ENCODE data around the gene SLC50A1.

Gene SLC50A1

DNA sequence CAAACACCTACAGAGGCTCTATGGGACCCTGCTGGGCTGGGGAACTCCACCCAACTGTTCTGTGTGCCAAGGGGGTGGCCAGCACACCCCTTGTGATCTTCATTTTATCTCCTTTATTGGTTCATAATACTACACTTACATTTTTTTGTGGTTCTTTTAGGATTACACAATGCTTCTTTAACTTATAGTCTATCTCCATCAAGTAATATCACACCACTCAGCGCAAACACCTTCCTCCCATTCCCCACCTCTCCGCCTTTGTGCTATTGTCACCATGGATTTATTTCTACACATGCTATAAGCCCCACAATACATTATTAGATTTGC, 41.1 kb upstream of the SLC50A1 start:
- ChIA-PET POLR2A (interaction anchor here (0.6 to 1.9 kb wide), 2 partner anchors 42 to 73 kb away, joined by 3 to 7 read pairs; no protein-coding TSS in a partner anchor), CTCF (interaction anchor here (1.0 to 13.8 kb wide), 4 partner anchors 26 to 75 kb away, joined by 5 to 439 read pairs (median 5); partner anchors contain the start of genes KRTCAP2, SLC50A1 and TRIM46)
- Histone ChIP-seq H3K4me1 (ENCODE audit: control insufficient read depth, insufficient read depth, low read length) (peaks cover 4% of the 10 kb centered on the region; the same call in 1 of the 2 replicates), H3K4me3 (ENCODE audit: low read depth, low read length) (no peak overlapping the region), H3K9me3 (ENCODE audit: control insufficient read depth, insufficient read depth, low read depth, low read length) (no peaks in the 10 kb centered on the region), H3K36me3 (ENCODE audit: control insufficient read depth in 2 of 2, insufficient read depth in 1 of 2, low read length in 2 of 2) (no peaks in the 10 kb centered on the region), H3K27ac (ENCODE audit: extremely low read depth, low read depth, low read length) (no peak overlapping the region)
- TF ChIP-seq, protein P1, sequence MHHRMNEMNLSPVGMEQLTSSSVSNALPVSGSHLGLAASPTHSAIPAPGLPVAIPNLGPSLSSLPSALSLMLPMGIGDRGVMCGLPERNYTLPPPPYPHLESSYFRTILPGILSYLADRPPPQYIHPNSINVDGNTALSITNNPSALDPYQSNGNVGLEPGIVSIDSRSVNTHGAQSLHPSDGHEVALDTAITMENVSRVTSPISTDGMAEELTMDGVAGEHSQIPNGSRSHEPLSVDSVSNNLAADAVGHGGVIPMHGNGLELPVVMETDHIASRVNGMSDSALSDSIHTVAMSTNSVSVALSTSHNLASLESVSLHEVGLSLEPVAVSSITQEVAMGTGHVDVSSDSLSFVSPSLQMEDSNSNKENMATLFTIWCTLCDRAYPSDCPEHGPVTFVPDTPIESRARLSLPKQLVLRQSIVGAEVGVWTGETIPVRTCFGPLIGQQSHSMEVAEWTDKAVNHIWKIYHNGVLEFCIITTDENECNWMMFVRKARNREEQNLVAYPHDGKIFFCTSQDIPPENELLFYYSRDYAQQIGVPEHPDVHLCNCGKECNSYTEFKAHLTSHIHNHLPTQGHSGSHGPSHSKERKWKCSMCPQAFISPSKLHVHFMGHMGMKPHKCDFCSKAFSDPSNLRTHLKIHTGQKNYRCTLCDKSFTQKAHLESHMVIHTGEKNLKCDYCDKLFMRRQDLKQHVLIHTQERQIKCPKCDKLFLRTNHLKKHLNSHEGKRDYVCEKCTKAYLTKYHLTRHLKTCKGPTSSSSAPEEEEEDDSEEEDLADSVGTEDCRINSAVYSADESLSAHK (tag by site-specific recombination; IDR thresholded peaks at IDR 0.05) = 0 out of 2 replicates have a peak, but pooled peaks have one; percentile 21
- TF ChIP-seq ZNF610 (tag by site-specific recombination; IDR thresholded peaks at IDR 0.05; ENCODE audit: borderline replicate concordance) (no peak), KLF1 (tag by site-specific recombination; IDR thresholded peaks at IDR 0.05) (peak; percentile 56), ZNF302 (tag by site-specific recombination; IDR thresholded peaks at IDR 0.05; ENCODE audit: low read depth) (no peak), ZFP3 (tag by site-specific recombination; IDR thresholded peaks at IDR 0.05; ENCODE audit: low read depth) (no peak), SP2 (tag by site-specific recombination; IDR thresholded peaks at IDR 0.05) (no peak), ZNF335 (tag by site-specific recombination; conservative IDR thresholded peaks at IDR 0.05) (0 out of 2 replicates have a peak, but pooled peaks have one; percentile 9), ZNF211 (tag by site-specific recombination; IDR thresholded peaks at IDR 0.05; ENCODE audit: low read depth) (no peak), ZNF121 (tag by site-specific recombination; IDR thresholded peaks at IDR 0.05) (no peak), ZNF426 (tag by site-specific recombination; IDR thresholded peaks at IDR 0.05) (no peak), ZNF596 (tag by site-specific recombination; IDR thresholded peaks at IDR 0.05) (no peak)
- TF ChIP-seq, protein P2, sequence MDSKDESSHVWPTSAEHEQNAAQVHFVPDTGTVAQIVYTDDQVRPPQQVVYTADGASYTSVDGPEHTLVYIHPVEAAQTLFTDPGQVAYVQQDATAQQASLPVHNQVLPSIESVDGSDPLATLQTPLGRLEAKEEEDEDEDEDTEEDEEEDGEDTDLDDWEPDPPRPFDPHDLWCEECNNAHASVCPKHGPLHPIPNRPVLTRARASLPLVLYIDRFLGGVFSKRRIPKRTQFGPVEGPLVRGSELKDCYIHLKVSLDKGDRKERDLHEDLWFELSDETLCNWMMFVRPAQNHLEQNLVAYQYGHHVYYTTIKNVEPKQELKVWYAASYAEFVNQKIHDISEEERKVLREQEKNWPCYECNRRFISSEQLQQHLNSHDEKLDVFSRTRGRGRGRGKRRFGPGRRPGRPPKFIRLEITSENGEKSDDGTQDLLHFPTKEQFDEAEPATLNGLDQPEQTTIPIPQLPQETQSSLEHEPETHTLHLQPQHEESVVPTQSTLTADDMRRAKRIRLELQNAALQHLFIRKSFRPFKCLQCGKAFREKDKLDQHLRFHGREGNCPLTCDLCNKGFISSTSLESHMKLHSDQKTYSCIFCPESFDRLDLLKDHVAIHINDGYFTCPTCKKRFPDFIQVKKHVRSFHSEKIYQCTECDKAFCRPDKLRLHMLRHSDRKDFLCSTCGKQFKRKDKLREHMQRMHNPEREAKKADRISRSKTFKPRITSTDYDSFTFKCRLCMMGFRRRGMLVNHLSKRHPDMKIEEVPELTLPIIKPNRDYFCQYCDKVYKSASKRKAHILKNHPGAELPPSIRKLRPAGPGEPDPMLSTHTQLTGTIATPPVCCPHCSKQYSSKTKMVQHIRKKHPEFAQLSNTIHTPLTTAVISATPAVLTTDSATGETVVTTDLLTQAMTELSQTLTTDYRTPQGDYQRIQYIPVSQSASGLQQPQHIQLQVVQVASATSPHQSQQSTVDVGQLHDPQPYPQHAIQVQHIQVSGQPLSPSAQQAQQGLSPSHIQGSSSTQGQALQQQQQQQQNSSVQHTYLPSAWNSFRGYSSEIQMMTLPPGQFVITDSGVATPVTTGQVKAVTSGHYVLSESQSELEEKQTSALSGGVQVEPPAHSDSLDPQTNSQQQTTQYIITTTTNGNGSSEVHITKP (tag by site-specific recombination; IDR thresholded peaks at IDR 0.05) = 0 out of 2 replicates have a peak, but pooled peaks have one; percentile 19

DNA sequence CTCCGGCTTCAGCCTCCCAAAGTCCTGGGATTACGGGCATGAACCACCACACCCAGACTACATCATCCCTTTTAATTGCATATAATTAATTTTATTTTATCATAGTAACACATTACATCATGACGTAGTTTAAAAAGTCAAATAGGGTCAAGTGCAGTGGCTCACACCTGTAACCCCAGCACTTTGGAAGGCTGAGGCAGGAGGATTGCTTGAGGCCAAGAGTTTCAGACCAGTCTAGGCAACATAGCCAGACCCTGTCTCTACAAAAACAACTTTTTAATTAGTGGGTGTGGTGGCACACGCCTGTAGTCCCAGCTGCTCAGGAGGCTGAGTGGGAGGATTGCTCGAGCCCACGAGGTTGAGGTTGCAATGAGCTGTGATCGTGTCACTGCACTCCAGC, 36.3 kb upstream of the SLC50A1 start:
- Histone ChIP-seq H3K4me3 (ENCODE audit: low read depth, low read length) (no peak overlapping the region), H3K27ac (ENCODE audit: extremely low read depth, low read depth, low read length) (no peak overlapping the region), H3K36me3 (ENCODE audit: control insufficient read depth in 2 of 2, insufficient read depth in 1 of 2, low read length in 2 of 2) (no peaks in the 10 kb centered on the region), H3K9me3 (ENCODE audit: control insufficient read depth, insufficient read depth, low read depth, low read length) (no peaks in the 10 kb centered on the region), H3K4me1 (ENCODE audit: control insufficient read depth, insufficient read depth, low read length) (0 out of 2 replicates have a peak, but pooled peaks cover 3% of the 10 kb centered on the region)
- POLR2A ChIA-PET = no interaction called here
- CTCF ChIA-PET = interaction anchor here (0.9 to 13.8 kb wide), 4 partner anchors 9 to 82 kb away, joined by 3 to 439 read pairs (median 4); partner anchors contain the start of genes KRTCAP2 and TRIM46
- TF ChIP-seq SCRT1 (tag by site-specific recombination; IDR thresholded peaks at IDR 0.05; ENCODE audit: borderline replicate concordance) (peak; percentile 41; the same call in 1 of the 2 replicates), ZBTB20 (tag by site-specific recombination; IDR thresholded peaks at IDR 0.05) (no peak), ZNF146 (tag by site-specific recombination; IDR thresholded peaks at IDR 0.05) (no peak), SP7 (tag by site-specific recombination; IDR thresholded peaks at IDR 0.05) (peak; percentile 78), ZSCAN30 (tag by site-specific recombination; IDR thresholded peaks at IDR 0.05) (no peak), ZNF544 (tag by site-specific recombination; IDR thresholded peaks at IDR 0.05) (no peak), ZNF114 (tag by site-specific recombination; IDR thresholded peaks at IDR 0.05) (no peak), HOXD13 (CRISPR knock-in tag; IDR thresholded peaks at IDR 0.05; ENCODE audit: borderline replicate concordance) (no peak)
- TF ChIP-seq, protein P3, sequence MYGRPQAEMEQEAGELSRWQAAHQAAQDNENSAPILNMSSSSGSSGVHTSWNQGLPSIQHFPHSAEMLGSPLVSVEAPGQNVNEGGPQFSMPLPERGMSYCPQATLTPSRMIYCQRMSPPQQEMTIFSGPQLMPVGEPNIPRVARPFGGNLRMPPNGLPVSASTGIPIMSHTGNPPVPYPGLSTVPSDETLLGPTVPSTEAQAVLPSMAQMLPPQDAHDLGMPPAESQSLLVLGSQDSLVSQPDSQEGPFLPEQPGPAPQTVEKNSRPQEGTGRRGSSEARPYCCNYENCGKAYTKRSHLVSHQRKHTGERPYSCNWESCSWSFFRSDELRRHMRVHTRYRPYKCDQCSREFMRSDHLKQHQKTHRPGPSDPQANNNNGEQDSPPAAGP (tag by site-specific recombination; IDR thresholded peaks at IDR 0.05) = peak; percentile 86; the same call in 1 of the 2 replicates
- TF ChIP-seq, protein P4, sequence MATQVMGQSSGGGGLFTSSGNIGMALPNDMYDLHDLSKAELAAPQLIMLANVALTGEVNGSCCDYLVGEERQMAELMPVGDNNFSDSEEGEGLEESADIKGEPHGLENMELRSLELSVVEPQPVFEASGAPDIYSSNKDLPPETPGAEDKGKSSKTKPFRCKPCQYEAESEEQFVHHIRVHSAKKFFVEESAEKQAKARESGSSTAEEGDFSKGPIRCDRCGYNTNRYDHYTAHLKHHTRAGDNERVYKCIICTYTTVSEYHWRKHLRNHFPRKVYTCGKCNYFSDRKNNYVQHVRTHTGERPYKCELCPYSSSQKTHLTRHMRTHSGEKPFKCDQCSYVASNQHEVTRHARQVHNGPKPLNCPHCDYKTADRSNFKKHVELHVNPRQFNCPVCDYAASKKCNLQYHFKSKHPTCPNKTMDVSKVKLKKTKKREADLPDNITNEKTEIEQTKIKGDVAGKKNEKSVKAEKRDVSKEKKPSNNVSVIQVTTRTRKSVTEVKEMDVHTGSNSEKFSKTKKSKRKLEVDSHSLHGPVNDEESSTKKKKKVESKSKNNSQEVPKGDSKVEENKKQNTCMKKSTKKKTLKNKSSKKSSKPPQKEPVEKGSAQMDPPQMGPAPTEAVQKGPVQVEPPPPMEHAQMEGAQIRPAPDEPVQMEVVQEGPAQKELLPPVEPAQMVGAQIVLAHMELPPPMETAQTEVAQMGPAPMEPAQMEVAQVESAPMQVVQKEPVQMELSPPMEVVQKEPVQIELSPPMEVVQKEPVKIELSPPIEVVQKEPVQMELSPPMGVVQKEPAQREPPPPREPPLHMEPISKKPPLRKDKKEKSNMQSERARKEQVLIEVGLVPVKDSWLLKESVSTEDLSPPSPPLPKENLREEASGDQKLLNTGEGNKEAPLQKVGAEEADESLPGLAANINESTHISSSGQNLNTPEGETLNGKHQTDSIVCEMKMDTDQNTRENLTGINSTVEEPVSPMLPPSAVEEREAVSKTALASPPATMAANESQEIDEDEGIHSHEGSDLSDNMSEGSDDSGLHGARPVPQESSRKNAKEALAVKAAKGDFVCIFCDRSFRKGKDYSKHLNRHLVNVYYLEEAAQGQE (tag by site-specific recombination; IDR thresholded peaks at IDR 0.05) = no peak
- TF ChIP-seq, protein P5, sequence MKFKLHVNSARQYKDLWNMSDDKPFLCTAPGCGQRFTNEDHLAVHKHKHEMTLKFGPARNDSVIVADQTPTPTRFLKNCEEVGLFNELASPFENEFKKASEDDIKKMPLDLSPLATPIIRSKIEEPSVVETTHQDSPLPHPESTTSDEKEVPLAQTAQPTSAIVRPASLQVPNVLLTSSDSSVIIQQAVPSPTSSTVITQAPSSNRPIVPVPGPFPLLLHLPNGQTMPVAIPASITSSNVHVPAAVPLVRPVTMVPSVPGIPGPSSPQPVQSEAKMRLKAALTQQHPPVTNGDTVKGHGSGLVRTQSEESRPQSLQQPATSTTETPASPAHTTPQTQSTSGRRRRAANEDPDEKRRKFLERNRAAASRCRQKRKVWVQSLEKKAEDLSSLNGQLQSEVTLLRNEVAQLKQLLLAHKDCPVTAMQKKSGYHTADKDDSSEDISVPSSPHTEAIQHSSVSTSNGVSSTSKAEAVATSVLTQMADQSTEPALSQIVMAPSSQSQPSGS (tag by site-specific recombination; IDR thresholded peaks at IDR 0.05; ENCODE audit: low read depth) = peak; percentile 42

Data from HEK293 (cell line).